Measurements from ENCODE around the gene PPP3CB. TPM values are rescaled to one million over a fixed set of nuclear protein-coding genes. Genes with fewer than 3 reads are reported as not detected.

The PPP3CB gene
- total RNA-seq, 1 donor from 2014 or later = 64.5 TPM

GRCh38 chr10:73509695-73510094 lies 13.9 kb upstream of the PPP3CB start:
- no peak for DNase-seq
- peaks cover 23% of the 10 kb centered on the region for H3K36me3 ChIP-seq
- H3K4me3 ChIP-seq = no peak overlapping the region
- no peak for TF ChIP-seq CTCF (IDR thresholded peaks at IDR 0.05; ENCODE audit: borderline replicate concordance)
- H3K4me1 ChIP-seq = no peaks in the 10 kb centered on the region
- H3K27me3 ChIP-seq (ENCODE audit: low read depth) = no peaks in the 10 kb centered on the region
- intact Hi-C loops (cut with micrococcal nuclease) = no loop called here
- no peak overlapping the region for H3K27ac ChIP-seq (replicated peaks)
- no peaks in the 10 kb centered on the region for H3K9me3 ChIP-seq (replicated peaks)

- Histone ChIP-seq H3K27me3 (ENCODE audit: low read depth) (no peaks in the 10 kb centered on the region), H3K27ac (replicated peaks) (no peak overlapping the region), H3K36me3 (peaks cover 29% of the 10 kb centered on the region), H3K9me3 (replicated peaks) (no peaks in the 10 kb centered on the region), H3K4me3 (no peak overlapping the region), H3K4me1 (no peaks in the 10 kb centered on the region)
- no peak for TF ChIP-seq CTCF (IDR thresholded peaks at IDR 0.05; ENCODE audit: borderline replicate concordance)
- DNase-seq = no peak
- intact Hi-C loops (cut with micrococcal nuclease) = no loop called here
Measured at GRCh38 chr10:73506491-73506890, 10.7 kb upstream of the PPP3CB start.

- no peak overlapping the region for H3K4me3 ChIP-seq
- H3K4me1 ChIP-seq = no peaks in the 10 kb centered on the region
- intact Hi-C loops (cut with micrococcal nuclease) = no loop called here
- no peak for TF ChIP-seq CTCF (IDR thresholded peaks at IDR 0.05; ENCODE audit: borderline replicate concordance)
- H3K27me3 ChIP-seq (ENCODE audit: low read depth) = no peaks in the 10 kb centered on the region
- no peaks in the 10 kb centered on the region for H3K9me3 ChIP-seq (replicated peaks)
- no peak for DNase-seq
- no peak overlapping the region for H3K27ac ChIP-seq (replicated peaks)
- H3K36me3 ChIP-seq = peaks cover 29% of the 10 kb centered on the region
Measured at GRCh38 chr10:73506074-73506473, 10.2 kb upstream of the PPP3CB start.

GRCh38 chr10:73503037-73503436 lies 7.2 kb upstream of the PPP3CB start:
- no peak for TF ChIP-seq CTCF (IDR thresholded peaks at IDR 0.05; ENCODE audit: borderline replicate concordance)
- peaks cover 56% of the 10 kb centered on the region for H3K36me3 ChIP-seq
- H3K4me1 ChIP-seq = no peaks in the 10 kb centered on the region
- intact Hi-C loops (cut with micrococcal nuclease) = no loop called here
- H3K27me3 ChIP-seq (ENCODE audit: low read depth) = no peaks in the 10 kb centered on the region
- no peak overlapping the region for H3K27ac ChIP-seq (replicated peaks)
- no peak for DNase-seq
- H3K4me3 ChIP-seq = no peak overlapping the region
- H3K9me3 ChIP-seq (replicated peaks) = no peaks in the 10 kb centered on the region

- Histone ChIP-seq H3K36me3 (peaks cover 56% of the 10 kb centered on the region), H3K27me3 (ENCODE audit: low read depth) (no peaks in the 10 kb centered on the region), H3K9me3 (replicated peaks) (no peaks in the 10 kb centered on the region), H3K4me1 (peaks cover 6% of the 10 kb centered on the region), H3K4me3 (no peak overlapping the region), H3K27ac (replicated peaks) (no peak overlapping the region)
- TF ChIP-seq CTCF (IDR thresholded peaks at IDR 0.05; ENCODE audit: borderline replicate concordance) = no peak
- intact Hi-C loops (cut with micrococcal nuclease) = no loop called here
- DNase-seq = no peak
Measured at GRCh38 chr10:73501651-73502050, 5.8 kb upstream of the PPP3CB start.

- no peak for TF ChIP-seq CTCF (IDR thresholded peaks at IDR 0.05; ENCODE audit: borderline replicate concordance)
- DNase-seq = no peak
- Histone ChIP-seq H3K27ac (replicated peaks) (no peak overlapping the region), H3K4me1 (peaks cover 42% of the 10 kb centered on the region), H3K9me3 (replicated peaks) (no peaks in the 10 kb centered on the region), H3K27me3 (ENCODE audit: low read depth) (no peaks in the 10 kb centered on the region), H3K4me3 (no peak overlapping the region), H3K36me3 (peaks cover 33% of the 10 kb centered on the region)
- intact Hi-C loops (cut with micrococcal nuclease) = no loop called here
Measured at GRCh38 chr10:73497623-73498022, 1.8 kb upstream of the PPP3CB start.

All from left ventricle myocardium inferior (tissue), 1 donor.